Glutamatergic neuron (in vitro differentiated cells): ENCODE data around the gene FAM53A. TPM values are rescaled to one million over a fixed set of nuclear protein-coding genes. Genes with fewer than 3 reads are reported as not detected.

Experiments used
- DNase-seq: peaks from one replicate; pipeline ENCODE4 v3.0.0; 2022
- H3K27ac Mint-ChIP-seq: one replicate; pipeline ENCODE4 v1.8.0; 2020; ENCODE audit warnings: mild to moderate bottlenecking, mixed read lengths, inconsistent platforms; ENCODE audit not compliant: unreplicated experiment
- H3K27me3 Mint-ChIP-seq: one replicate; pipeline ENCODE4 v1.8.0; 2020; ENCODE audit warnings: mild to moderate bottlenecking, moderate library complexity, mixed read lengths, inconsistent platforms; ENCODE audit not compliant: unreplicated experiment
- H3K36me3 Mint-ChIP-seq: one replicate; pipeline ENCODE4 v1.8.0; 2020; ENCODE audit warnings: mild to moderate bottlenecking, mixed read lengths, inconsistent platforms; ENCODE audit not compliant: unreplicated experiment
- H3K4me1 Mint-ChIP-seq: one replicate; pipeline ENCODE4 v1.8.0; 2020; ENCODE audit warnings: mild to moderate bottlenecking, low read depth, mixed read lengths, inconsistent platforms; ENCODE audit not compliant: unreplicated experiment
- H3K4me3 Mint-ChIP-seq: one replicate; pipeline ENCODE4 v1.8.0; 2020; ENCODE audit warnings: mild to moderate bottlenecking, mixed read lengths, inconsistent platforms; ENCODE audit not compliant: unreplicated experiment
- H3K9me3 Mint-ChIP-seq: one replicate; pipeline ENCODE4 v1.8.0; 2020; ENCODE audit warnings: mild to moderate bottlenecking, moderate library complexity, mixed read lengths, inconsistent platforms; ENCODE audit not compliant: unreplicated experiment
- total RNA-seq: library from RNA; stranded (reverse); fragmentation: NEBNext Ultra II Directional; extraction: Animal tissue kit (Norgen Biotek cat#: 25700); gene quantifications from one replicate; pipeline ENCODE4 v1.2.1, GENCODE V29; 2021; ENCODE audit not compliant: unreplicated experiment
- TF ChIP-seq, protein P1 (sequence below): fragments of 200-600 bp; sonication (generic); IDR thresholded peaks from one replicate; pipeline ENCODE4 v1.5.0; 2021; ENCODE audit not compliant: partially characterized antibody, unreplicated experiment

FAM53A gene
- total RNA-seq, 1 donor from 2014 or later: 1.1 TPM

DNA sequence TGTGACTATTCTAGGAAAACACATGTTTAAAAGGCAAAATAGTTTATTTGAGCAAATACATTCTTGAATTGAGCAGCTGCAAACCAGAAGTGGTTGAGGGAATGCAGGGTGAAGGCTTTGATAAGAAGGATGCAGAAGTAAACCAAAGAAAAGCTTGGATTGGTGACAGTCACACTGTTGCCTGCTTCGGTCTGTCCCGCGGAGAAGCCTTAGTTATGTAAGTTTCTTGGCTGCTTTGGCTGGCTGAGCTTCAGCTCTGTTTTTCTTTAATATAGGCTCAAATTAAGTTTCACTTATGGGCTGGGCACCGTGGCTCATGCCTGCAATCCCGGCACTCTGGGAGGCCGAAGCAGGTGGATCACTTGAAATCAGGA is 67.6 kb downstream of the FAM53A start:
- Mint-ChIP-seq H3K4me3 (no peak overlapping the region), H3K36me3 (peaks cover 16% of the 10 kb centered on the region), H3K27ac (no peak overlapping the region), H3K9me3 (peaks cover 24% of the 10 kb centered on the region), H3K27me3 (peaks cover 6% of the 10 kb centered on the region), H3K4me1 (peaks cover 5% of the 10 kb centered on the region)
- no peak for DNase-seq
- TF ChIP-seq, protein P1, sequence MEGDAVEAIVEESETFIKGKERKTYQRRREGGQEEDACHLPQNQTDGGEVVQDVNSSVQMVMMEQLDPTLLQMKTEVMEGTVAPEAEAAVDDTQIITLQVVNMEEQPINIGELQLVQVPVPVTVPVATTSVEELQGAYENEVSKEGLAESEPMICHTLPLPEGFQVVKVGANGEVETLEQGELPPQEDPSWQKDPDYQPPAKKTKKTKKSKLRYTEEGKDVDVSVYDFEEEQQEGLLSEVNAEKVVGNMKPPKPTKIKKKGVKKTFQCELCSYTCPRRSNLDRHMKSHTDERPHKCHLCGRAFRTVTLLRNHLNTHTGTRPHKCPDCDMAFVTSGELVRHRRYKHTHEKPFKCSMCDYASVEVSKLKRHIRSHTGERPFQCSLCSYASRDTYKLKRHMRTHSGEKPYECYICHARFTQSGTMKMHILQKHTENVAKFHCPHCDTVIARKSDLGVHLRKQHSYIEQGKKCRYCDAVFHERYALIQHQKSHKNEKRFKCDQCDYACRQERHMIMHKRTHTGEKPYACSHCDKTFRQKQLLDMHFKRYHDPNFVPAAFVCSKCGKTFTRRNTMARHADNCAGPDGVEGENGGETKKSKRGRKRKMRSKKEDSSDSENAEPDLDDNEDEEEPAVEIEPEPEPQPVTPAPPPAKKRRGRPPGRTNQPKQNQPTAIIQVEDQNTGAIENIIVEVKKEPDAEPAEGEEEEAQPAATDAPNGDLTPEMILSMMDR: no peak

DNA sequence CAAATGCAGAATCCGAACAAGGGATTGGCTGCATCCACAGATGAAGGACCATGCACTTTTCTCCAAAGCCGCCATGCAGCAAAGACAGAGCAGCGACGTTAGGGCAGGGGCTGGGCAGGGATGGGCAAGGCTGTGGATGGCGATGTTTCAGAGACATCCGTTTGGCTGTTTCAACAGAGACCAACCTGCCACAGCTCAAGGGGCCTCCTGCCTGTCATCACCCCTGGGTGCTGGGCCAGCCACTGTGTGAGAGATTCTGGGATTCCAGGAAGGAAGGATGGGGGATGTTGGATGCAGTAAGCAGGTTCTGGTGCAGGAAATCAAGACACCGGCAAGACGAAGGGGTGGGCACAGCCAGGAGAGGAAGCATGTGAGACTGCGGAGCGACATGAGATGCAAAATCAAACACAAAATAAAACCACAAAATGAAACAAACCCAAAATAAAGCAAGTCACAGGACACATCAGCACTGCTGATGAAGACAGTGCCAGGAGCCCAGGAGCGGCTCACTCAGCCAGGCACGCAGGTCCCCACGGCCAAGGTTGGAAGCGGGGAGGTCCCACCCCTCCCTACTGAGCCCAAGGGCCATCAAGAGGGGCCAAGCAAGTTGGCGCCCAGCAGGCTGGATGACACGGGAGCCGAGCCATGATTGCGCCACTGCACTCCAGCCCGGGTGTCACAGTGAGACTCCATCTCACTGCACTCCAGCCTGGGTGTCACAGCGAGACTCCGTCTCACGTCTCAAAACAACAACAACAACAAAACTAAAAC is 68.1 kb downstream of the FAM53A start:
- Mint-ChIP-seq H3K27ac (no peak overlapping the region), H3K36me3 (peaks cover 16% of the 10 kb centered on the region), H3K4me3 (no peak overlapping the region), H3K27me3 (peaks cover 4% of the 10 kb centered on the region), H3K4me1 (peaks cover 5% of the 10 kb centered on the region), H3K9me3 (peaks cover 24% of the 10 kb centered on the region)
- DNase-seq: no peak
- TF ChIP-seq, protein P1: no peak

DNA sequence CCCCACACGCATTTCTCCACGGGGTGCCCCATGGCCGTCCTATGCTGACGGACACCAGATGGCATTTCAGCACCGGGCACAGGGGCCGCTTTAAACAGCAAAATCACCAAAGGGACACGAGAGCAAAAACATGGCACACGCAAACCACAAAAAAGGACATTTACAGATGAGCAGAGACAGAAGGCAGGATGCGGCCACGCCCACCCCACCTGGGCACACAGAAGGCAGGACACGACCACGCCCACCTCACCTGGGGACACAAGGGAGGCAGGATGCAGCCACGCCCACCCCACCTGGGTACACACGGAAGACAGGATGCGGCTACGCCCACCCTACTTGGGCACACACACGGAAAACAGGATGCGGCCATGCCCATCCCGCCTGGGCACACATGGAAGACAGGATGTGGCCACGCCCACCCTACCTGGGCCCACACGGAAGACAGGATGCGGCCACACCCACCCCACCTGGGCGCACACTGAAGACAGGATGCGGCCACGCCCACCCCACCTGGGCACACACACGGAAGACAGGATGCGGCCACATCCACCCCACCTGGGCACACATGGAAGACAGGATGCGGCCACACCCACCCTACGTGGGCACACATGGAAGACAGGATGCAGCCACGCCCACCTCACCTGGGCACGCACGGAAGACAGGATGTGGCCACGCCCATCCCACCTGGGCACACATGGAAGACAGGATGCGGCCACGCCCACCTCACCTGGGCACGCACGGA is 69.1 kb downstream of the FAM53A start:
- H3K36me3 Mint-ChIP-seq: peaks cover 10% of the 10 kb centered on the region
- no peak for DNase-seq
- peaks cover 17% of the 10 kb centered on the region for H3K9me3 Mint-ChIP-seq
- H3K27ac Mint-ChIP-seq: no peak overlapping the region
- H3K27me3 Mint-ChIP-seq: peaks cover 4% of the 10 kb centered on the region
- H3K4me1 Mint-ChIP-seq: peaks cover 5% of the 10 kb centered on the region
- TF ChIP-seq, protein P1: no peak
- no peak overlapping the region for H3K4me3 Mint-ChIP-seq

DNA sequence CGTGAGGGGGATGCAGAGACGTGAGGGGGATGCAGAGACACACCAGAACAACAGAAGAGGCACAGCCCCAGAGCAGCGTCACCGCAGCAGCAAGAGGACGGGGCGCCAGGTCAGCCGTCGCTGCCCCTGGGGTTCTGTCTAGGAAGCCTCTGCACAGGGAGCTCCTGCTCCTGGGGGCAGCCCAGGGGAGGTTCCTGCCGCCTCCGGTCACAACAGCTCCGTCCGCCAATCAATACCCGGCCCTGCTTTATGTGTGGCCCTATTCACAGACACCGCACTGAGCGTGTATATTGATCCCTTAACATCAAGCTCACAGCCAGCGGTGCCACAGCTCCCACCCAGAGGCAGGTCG is 69.6 kb downstream of the FAM53A start:
- DNase-seq: no peak
- Mint-ChIP-seq H3K27me3 (peaks cover 4% of the 10 kb centered on the region), H3K4me1 (peaks cover 5% of the 10 kb centered on the region), H3K9me3 (peaks cover 17% of the 10 kb centered on the region), H3K27ac (no peak overlapping the region), H3K4me3 (no peak overlapping the region), H3K36me3 (peaks cover 10% of the 10 kb centered on the region)
- TF ChIP-seq, protein P1: no peak

DNA sequence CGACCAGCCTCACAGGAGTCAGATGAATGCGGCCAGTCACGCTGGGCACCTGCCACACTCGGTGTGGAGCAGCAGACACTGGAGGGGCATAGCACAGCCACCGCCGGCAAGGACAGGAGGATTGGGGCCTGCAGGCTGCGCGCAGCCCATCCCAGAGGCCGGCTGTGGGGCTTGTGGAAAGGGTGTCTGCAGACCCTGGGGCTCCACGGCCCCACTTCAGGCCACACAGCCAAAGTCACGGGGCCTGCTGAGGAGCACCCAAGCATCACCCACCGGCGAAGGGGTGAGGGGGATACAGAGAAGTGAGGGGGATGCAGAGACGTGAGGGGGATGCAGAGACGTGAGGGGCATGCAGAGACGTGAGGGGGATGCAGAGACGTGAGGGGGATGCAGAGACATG is 70.1 kb downstream of the FAM53A start:
- H3K36me3 Mint-ChIP-seq: peaks cover 10% of the 10 kb centered on the region
- DNase-seq: peak; percentile 17
- H3K9me3 Mint-ChIP-seq: peaks cover 17% of the 10 kb centered on the region
- H3K27me3 Mint-ChIP-seq: peaks cover 4% of the 10 kb centered on the region
- no peak overlapping the region for H3K4me3 Mint-ChIP-seq
- H3K27ac Mint-ChIP-seq: no peak overlapping the region
- TF ChIP-seq, protein P1: no peak
- H3K4me1 Mint-ChIP-seq: peaks cover 5% of the 10 kb centered on the region
